NCI-H82 treated with DMSO at 0.1 percent for 48 hours (cell line): ENCODE data around the gene ALKBH2.
A peak's percentile ranks its signal among the peaks of the same experiment; 100 is the strongest.
"Not testable (repeated sequence)": the region's sequence is repeated elsewhere in the genome, so short reads cannot be mapped to it uniquely, and the experiment has no call there.

Experiments
- DNase-seq: peaks from one replicate; lab custom pipeline; 2025; ENCODE audit not compliant: unreplicated experiment; lab: John Stamatoyannopoulos, UW

ALKBH2 gene

DNA sequence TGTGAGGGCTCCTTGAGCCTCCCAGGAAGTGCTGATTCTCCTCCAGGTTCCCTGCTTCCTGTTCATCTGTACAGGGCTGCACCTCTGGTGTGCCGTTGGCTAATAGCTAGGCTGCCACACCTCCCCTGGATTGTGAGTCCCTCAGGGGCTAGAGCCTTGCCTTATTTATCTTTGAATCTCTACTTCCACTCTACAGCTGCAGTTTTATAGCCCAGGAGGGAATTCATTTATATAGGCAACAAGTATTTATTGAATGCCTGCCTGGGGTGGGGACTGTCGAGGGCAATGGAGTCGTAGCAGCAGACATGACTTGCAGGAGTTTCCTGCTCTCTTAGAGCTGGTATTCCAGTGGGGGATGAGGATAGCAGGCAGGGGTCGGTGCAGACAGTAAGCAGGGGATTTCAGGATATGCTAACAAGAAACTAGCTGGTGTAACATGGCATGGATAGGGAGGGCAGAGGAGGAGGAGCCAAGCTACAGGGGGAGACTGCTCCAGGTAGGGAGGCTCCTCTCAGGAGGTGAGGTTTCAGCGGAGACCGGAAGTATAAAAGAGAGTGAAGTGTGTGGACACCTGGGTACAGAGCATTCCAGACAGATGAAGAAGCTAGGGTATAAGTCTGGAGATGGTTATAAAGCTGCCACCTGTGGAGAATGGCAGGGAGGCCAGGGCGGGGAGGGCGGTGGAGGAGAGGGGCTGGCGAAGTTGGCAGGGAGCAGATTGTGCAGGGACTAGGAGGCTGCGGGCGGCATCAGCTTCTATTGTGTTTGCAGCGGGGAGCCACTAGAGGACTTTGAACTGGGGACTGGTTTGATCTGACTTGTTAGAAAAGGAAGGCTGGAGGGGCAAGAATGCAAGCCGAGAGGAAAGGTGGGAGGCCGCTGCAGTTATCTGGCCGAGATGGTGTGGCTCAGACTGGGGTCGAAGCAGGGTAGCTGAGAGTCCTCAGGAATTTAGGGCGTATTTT, 23.7 kb downstream of the ALKBH2 start:
- DNase-seq, result no peak

DNA sequence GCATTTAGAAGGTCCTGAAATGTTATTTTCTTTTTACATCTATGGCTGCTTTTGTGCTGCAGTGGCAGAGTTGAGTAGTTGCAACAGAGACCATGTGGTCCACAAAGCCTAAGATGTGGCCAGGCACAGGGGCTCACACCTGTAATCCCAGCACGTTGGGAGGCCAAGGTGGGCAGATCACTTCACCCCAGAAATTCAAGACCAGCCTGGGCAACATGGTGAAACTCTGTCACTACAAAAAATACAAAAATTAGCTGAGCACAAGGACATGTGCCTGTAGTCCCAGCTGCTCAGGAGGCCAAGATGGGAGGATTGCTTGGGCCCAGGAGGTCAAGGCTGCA, 27.4 kb downstream of the ALKBH2 start:
- DNase-seq, result no peak

DNA sequence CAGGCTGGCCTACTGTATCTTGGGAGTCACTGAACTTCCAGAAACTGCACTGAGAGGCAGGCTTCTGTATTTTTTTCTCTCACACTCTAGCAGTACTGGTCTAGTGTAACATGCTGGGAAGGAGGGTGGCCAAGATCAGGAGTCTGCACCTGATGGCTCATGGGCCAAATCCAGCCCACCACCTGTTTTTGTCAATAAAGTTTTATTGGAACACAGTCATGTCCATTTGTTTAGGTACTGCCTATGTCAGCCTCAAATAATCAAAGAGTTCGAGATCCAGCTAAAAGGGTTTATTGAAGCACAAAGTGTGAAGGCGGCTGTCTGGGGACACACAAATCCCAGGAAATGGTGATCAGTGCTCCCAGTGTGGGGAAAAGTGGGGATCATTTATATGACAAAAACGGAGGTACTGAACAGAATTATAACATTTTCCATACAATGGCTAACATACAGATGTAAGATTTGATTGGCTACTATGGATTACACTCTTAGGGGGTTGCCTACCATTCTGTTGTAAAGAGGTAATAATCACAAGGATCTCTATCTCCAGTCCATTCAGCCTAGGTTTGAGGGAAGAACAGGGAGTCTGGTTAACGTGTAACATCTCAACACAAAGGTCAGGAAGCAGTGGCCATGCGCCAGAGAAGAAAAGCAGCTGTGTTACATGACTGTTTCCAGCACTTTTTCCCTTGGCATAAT, 28.0 kb downstream of the ALKBH2 start:
- no peak for DNase-seq

DNA sequence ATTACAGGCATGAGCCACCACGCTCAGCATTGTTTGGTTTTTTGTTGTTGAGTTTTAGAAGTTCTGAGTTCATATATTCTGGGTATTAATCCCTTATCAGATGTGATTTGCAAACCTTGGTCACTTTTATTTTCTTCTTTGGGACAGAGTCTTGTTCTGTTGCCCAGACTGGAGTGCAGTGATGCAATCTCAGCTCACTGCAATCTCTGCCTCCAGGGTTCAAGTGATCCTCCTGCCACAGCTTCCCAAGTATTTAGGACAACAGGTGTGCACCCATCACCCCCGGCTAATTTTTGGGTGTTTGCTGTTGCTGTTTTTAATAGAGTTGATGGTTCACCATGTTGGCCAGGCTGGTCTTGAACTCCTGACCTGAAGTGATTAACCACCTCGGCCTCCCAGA, 29.1 kb downstream of the ALKBH2 start:
- DNase-seq, result no peak

DNA sequence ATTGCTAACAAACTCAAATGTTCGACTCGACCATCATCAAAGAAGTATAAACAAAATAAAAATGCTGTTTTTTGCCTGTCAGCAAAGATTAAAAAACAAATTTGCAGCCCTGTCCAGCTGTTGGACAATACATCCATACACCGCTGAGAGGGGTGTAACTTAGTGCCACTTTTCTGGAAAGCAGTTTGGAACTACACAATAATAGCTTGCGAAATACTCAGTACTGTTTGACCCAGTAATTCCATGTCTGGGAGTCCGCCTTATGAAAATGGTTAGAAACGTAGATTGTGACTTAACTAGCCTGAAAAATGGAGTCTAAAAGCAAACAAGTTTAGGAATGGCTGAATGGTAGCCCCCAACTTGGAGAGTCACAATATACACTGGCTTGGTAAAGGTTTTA, 34.5 kb downstream of the ALKBH2 start:
- DNase-seq, result no peak

DNA sequence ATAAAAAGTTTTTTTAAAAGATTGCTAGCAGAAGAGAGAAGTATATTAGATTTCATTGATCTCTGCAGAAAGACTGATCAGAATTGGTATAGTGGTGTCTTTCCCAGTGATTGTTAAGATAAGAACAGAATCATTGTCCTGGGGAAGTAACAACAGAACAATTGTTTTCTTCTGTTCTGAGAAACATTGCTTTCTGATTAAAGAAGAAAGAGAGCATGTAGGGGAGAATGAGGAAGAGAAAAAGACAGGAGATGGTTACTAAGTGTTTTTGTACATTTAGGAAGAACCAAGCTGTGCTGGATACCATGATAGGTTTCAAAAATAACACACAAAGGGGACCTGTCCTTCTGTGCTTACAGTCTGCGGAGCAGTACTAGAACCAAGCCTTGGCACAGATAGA, 35.9 kb downstream of the ALKBH2 start:
- no peak for DNase-seq

DNA sequence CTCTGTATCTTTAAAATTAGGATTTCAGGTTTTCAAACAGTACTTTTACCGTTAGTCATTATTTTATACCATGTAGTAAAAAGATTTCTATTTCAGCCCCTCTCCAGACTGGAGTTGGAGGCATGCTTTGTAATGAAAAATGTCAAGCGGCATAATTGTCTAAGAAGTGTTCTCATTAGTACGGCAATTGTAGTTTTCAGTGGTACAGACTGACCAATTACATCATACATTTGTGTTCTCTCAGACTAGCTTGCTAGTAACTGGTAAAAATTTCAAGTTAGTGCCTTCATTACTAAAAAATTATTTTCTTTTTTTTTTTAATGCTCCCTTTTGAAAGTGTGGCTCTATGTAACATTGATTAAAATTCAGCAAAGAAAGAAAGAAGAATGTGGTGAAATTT, 36.4 kb downstream of the ALKBH2 start:
- no peak for DNase-seq

DNA sequence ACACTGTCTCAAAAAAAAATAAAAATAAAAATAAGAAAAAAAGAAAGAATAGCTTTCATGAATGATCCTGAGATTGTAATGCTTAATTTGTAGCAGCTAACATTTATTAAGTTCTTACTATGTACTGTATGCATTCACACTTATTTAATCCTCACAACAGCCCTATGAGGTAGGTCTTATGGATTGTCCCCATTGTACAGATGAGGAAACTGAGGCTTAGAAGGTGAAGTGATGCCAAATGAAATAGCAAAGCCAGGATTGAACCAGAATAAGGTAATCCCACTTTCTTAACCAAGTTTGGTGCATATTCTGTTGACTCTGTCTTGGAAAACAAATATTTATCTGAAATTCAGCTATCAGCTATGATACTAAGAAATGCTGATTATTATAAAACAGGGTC, 38.8 kb downstream of the ALKBH2 start:
- no peak for DNase-seq

DNA sequence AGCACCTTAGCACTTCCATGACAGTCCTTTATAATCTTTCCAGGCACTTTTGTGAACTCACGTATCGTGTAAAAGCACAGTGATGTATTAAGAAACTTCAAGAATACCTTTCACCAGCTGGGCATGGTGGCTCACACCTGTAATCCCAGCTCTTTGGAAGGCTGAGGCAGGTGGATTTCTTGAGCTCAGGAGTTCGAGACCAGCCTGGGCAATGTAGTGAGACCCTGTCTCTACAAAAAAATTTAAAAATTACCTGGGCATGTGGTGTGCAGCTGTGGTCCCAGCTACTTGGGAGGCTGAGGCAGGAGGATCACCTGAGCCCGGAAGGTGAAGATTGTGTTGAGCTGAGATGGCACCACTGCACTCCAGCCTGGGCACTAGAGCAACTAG, 39.2 kb downstream of the ALKBH2 start:
- not testable (repeated sequence) for DNase-seq

DNA sequence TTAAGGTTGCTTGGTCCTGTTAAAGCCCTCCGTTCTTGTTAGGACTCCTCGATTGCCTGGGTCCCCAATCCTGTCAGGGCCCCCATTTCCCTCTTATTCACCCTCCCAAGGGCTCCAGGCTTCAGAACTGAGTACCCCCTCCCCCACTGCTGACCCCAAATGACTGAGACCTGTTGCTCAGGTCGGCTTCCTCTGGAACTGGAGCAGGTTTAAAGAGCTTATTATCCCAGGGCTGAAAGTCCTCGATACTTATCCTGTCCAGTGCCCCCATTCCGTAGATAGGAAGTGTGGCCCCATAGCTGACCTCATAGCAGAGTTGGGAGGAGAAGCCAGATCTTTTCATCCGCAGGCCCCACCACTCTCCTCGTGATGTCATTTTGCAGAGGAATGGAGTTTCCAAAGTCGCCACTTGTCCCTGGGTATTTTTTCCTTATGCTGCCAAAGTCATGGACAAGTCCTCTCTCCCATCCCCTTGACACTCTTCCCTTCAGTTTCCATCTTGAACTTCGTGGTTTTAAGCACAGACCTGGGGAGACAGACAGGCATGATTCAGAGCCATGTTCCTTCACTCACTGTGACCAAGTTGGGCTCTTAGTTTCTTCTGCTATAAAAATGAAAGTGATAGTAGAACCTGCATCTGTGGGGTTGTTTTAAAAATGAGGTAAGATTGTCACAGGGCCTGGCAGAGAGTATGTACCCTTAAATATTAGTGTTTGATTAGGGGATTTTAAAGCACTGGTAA, 39.7 kb downstream of the ALKBH2 start:
- DNase-seq, result no peak

DNA sequence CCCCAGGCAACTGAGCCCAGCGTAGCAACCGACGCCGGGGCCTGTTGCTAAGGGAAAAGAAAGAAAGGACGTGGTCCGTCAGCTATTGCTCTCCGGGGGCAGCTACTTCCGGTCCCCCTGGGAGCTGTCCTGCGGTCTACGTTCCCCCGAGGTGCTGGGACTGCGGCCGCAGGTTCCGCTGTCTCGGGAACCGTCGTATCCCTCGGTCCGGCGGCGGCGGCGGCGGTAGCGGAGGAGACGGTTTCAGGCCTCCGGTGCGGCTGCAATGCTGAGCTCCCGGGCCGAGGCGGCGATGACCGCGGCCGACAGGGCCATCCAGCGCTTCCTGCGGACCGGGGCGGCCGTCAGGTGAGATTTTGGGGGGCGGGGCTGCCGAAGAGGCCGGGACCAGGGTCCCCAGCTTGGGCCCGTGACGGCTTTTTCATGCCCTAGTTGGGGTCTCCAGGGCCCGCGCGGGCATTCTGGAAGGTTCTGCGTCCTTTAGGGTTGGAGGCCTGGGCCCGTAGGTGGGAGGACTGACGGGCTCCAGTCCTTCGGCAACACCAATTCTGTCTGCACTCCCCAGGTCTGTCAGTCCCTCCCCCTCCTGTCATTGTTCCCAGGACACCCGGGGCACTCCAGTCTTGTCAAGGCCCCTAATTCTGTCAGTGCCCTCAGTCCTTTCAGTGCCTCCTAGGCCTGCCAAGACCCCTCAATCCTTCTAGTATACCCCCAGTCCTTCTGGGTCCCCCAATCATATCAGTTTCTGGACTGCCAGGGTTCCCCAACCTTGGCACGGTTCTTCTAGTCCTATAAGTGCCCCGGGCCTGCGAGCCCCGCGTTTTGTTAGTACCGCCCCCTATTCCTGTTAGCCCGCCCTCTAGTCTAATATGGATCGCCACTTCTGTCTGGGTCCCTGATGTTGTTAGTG, 40.6 kb downstream of the ALKBH2 start, which contains the start of gene USP30:
Gene USP30 (plus strand): TSS at position 163 of the 910 bp plus-strand sequence. CDS start 103 bp downstream, at position 266.
- DNase-seq, result peak; percentile 31

DNA sequence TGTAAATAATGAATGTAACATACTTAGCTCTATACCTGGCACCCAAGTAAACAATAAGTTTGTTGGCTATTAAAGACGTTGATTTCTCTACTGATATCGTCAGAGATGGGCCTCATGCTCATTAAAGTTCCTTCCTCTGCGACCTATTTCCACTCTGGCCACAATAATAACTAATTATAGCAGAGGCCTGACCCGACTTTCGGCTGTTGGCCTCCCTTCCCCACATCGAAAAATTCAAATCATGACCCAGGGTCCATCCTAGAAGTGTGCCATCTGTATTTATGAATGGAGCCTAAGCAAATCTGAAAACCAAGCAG, 41.2 kb downstream of the ALKBH2 start:
- DNase-seq, result no peak

DNA sequence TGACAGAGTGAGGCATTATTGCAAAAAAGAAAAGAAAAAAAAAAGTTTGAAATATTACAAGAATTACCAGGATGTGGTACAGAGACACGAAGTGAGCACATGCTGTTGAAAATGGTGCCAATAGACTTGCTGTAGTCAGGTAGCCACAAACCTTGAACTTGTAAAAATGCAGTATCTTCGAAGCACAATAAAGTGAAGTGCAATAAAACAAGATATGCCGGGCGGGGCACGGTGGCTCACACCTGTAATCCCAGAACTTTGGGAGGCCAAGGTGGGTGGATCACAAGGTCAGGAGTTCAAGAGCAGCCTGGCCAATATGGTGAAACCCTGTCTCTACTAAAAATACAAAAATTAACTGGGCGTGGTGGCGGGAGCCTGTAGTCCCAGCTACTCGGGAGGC, 43.5 kb downstream of the ALKBH2 start:
- DNase-seq, result not testable (repeated sequence)

DNA sequence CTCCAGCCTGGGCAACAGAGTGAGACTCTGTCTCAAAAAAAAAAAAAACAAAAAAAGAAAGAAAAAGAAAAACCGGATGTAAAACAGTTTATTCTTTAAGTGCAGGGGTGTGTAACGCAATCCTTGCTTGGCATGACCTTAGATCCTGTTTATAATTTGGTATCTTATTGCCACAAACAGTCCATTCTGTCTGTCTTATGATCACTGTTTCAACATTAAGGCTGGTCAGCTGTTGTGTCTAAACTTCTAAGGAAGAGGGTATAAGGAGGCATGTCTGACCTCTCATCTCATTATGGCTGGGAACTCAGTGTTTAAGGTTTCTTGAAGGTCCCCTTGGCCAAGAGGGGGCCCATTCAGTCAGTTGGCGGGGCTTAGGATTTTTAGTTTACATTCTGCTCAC, 44.6 kb downstream of the ALKBH2 start:
- not testable (repeated sequence) for DNase-seq

DNA sequence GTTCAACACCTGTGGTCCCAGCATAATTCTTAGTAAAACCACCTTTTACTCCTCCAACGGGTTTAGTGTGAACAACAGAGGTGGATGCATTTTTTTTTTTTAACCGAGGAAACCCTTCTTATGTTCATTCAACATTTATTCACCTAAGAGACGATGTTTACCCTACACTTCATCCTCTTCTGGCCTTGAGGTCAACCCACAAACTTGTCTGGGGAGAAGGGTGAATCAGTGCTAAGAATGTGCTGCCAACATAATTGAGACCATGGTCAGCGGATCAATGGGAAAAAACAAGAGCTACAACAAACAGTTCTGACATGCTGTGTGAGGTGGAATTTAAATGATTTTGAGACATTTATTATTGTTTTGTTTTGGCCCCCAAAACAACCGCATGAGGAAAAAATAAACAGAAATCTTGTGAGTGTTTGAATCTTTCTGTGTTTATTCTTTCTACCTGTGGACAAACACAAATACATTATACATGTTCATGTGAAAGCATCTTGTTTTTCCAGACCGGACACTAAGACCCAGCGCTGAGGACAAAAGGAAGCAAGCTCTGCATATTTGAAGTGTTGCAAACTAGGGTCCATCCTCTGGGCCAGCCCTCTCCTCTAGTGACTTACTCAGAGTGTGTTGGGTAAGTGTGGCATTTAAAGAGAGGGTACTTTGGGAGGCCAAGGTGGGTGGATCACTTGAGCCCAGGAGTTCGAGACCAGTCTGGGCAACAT, 46.0 kb downstream of the ALKBH2 start:
- DNase-seq, result no peak

DNA sequence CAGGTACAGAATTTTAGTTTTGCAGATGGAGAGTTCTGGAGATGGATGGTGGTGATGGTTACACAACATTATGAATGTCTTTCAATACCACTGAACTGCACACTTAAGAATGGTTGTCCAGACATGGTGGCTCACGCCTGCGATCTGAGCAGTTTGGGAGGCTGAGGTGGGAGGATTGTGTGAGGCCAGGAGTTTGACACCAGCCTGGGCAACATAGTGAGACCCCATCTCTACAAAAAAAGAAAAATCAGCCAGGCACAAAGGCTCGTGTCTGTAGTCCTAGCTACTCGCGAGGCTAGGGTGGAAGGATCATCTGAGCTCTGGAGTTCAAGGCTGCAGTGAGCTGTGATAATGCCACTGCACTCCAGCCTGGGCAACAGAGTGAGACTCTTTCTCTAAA, 49.0 kb downstream of the ALKBH2 start:
- DNase-seq, result no peak
